CD8-positive, alpha-beta memory T cell (primary cell): ENCODE results near the gene OR6C1. TPM values are rescaled to one million over a fixed set of nuclear protein-coding genes. Genes with fewer than 3 reads are reported as not detected.
"Not testable (repeated sequence)": the region's sequence is repeated elsewhere in the genome, so short reads cannot be mapped to it uniquely, and the experiment has no call there.

Source experiments
- CTCF ChIA-PET: fragments of 350-600 bp; sonication (Branson Sonifier 250); formaldehyde crosslinking; loops from one replicate; lab custom pipeline; 2021; ENCODE audit warnings: antibody characterized with exemption; lab: Charles Lee
- POLR2A ChIA-PET: fragments of 350-600 bp; sonication (Branson Sonifier 250); formaldehyde crosslinking; loops from one replicate; lab custom pipeline; 2021; ENCODE audit warnings: antibody characterized with exemption; lab: Charles Lee
- DNase-seq, 5 donors: peaks; one replicate each; pipeline versions ENCODE4 v3.0.0 to v3.0.0-alpha.2; 2020 to 2022; ENCODE audit warnings: mixed read lengths in 1 of 5
- H3K27ac ChIP-seq: one replicate; pipeline ENCODE4 v1.7.0; 2013; ENCODE audit warnings: low read depth, mild to moderate bottlenecking, low read length, moderate library complexity
- H3K27me3 ChIP-seq: 2 replicates; pipeline ENCODE4 v1.7.0; 2013; ENCODE audit warnings: low read length, mild to moderate bottlenecking; ENCODE audit not compliant: insufficient read depth, poor library complexity, severe bottlenecking
- H3K36me3 ChIP-seq: 2 replicates; pipeline ENCODE4 v1.7.0; 2013; ENCODE audit warnings: mild to moderate bottlenecking, low read length, moderate library complexity; ENCODE audit not compliant: insufficient read depth
- H3K4me1 ChIP-seq: 2 replicates; pipeline ENCODE4 v1.7.0; 2013; ENCODE audit warnings: mild to moderate bottlenecking, low read length, moderate library complexity; ENCODE audit not compliant: insufficient read depth
- H3K4me3 ChIP-seq: 2 replicates; pipeline ENCODE4 v1.7.0; 2013; ENCODE audit warnings: mild to moderate bottlenecking, low read length
- H3K9me3 ChIP-seq: 2 replicates; pipeline ENCODE4 v1.7.0; 2013; ENCODE audit warnings: mild to moderate bottlenecking, low read length
- H3K27ac Mint-ChIP-seq, 8 donors: one replicate each; pipeline ENCODE4 v1.8.0; 2020 to 2021; ENCODE audit warnings: mixed read lengths in 8 of 8, mild to moderate bottlenecking in 6 of 8, inconsistent platforms in 3 of 8, moderate library complexity in 3 of 8
- H3K27me3 Mint-ChIP-seq, 2 donors: one replicate each; pipeline ENCODE4 v1.8.0; 2020 to 2021; ENCODE audit warnings: mixed read lengths in 2 of 2, mild to moderate bottlenecking in 1 of 2, moderate library complexity in 1 of 2
- H3K36me3 Mint-ChIP-seq, 3 donors: one replicate each; pipeline ENCODE4 v1.8.0; 2020 to 2021; ENCODE audit warnings: mixed read lengths in 3 of 3, inconsistent platforms in 1 of 3, mild to moderate bottlenecking in 1 of 3
- H3K4me1 Mint-ChIP-seq, 3 donors: one replicate each; pipeline ENCODE4 v1.8.0; 2020 to 2021; ENCODE audit warnings: mixed read lengths in 3 of 3, inconsistent platforms in 1 of 3, mild to moderate bottlenecking in 1 of 3
- H3K4me3 Mint-ChIP-seq, 7 donors: one replicate each; pipeline ENCODE4 v1.8.0; 2020 to 2021; ENCODE audit warnings: mixed read lengths in 7 of 7, mild to moderate bottlenecking in 6 of 7, moderate library complexity in 4 of 7, inconsistent platforms in 2 of 7
- H3K9me3 Mint-ChIP-seq, 5 donors: one replicate each; pipeline ENCODE4 v1.8.0; 2020 to 2022; ENCODE audit warnings: mixed read lengths in 5 of 5, mild to moderate bottlenecking in 3 of 5, moderate library complexity in 2 of 5, inconsistent platforms in 1 of 5
- polyA plus RNA-seq: library from polyadenylated mRNA; unstranded; fragments of 300-500 nt; fragmentation: Illumina TruSeq; gene quantifications from one replicate; pipeline ENCODE4 v1.2.3, GENCODE V29; 2021
- total RNA-seq, 2 experiments: library from RNA; stranded (reverse); gene quantifications; one replicate each; pipeline ENCODE4 v1.2.3, GENCODE V29; 2021

The OR6C1 gene
- total and polyA plus RNA-seq, 3 experiments from 2014 or later: not detected

- H3K27ac Mint-ChIP-seq, H3K36me3 ChIP-seq, DNase-seq, H3K9me3 ChIP-seq, H3K36me3 Mint-ChIP-seq, H3K4me3 Mint-ChIP-seq, H3K4me1 ChIP-seq, H3K4me3 ChIP-seq, H3K4me1 Mint-ChIP-seq, H3K27ac ChIP-seq, H3K9me3 Mint-ChIP-seq, POLR2A ChIA-PET, H3K27me3 ChIP-seq, CTCF ChIA-PET: not testable (repeated sequence)
- H3K27me3 Mint-ChIP-seq: peaks cover 7 to 38% of the 10 kb centered on the region in 2 donors
Measured at GRCh38 chr12:55355338-55355737, 41.2 kb downstream of the OR6C1 start.

GRCh38 chr12:55362675-55363074, 48.5 kb downstream of the OR6C1 start, which contains the start of gene OR6C75:
OR6C75 (plus strand) TSS chr12:55362975; CDS start chr12:55365111, 2,136 bp downstream.
- no peaks in the 10 kb centered on the region for H3K9me3 ChIP-seq
- no peaks in the 10 kb centered on the region for H3K27me3 ChIP-seq
- H3K4me1 ChIP-seq: no peaks in the 10 kb centered on the region
- Mint-ChIP-seq H3K4me1 (no peaks in the 10 kb centered on the region), H3K27ac (no peak within 1 kb of the TSS), H3K4me3 (no peak within 1 kb of the TSS), H3K36me3 (no peaks in the 10 kb centered on the region), H3K27me3 (peaks cover 6 to 31% of the 10 kb centered on the region in 2 donors), H3K9me3 (peaks cover 0 to 2% (median 0%) of the 10 kb centered on the region in 5 donors)
- H3K36me3 ChIP-seq: no peaks in the 10 kb centered on the region
- H3K4me3 ChIP-seq: no peak within 1 kb of the TSS
- CTCF ChIA-PET: no interaction called here
- DNase-seq: no peak
- POLR2A ChIA-PET: no interaction called here
- H3K27ac ChIP-seq: no peak within 1 kb of the TSS

DNA sequence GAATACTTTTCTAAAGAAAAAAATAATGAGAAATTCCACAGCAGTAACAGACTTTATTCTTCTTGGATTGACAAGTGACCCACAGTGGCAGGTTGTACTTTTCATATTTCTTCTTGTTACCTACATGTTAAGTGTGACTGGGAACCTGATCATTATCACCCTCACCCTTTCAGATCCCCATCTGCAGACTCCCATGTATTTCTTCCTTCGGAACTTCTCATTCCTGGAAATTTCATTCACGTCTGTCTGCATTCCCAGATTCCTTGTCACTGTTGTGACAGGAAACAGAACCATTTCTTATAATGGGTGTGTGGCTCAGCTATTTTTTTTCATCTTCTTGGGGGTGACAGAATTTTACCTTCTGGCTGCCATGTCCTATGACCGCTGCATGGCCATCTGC, 50.9 kb downstream of the OR6C1 start:
- Mint-ChIP-seq H3K27ac (no peak overlapping the region), H3K27me3 (peaks cover 7 to 29% of the 10 kb centered on the region in 2 donors), H3K36me3 (no peaks in the 10 kb centered on the region), H3K4me3 (no peak overlapping the region), H3K4me1 (no peaks in the 10 kb centered on the region), H3K9me3 (peaks cover 0 to 2% (median 0%) of the 10 kb centered on the region in 5 donors)
- H3K4me1 ChIP-seq: no peaks in the 10 kb centered on the region
- no peak overlapping the region for H3K4me3 ChIP-seq
- ChIA-PET CTCF (no interaction called here), POLR2A (no interaction called here)
- no peak for DNase-seq
- no peaks in the 10 kb centered on the region for H3K27me3 ChIP-seq
- H3K9me3 ChIP-seq: no peaks in the 10 kb centered on the region
- no peaks in the 10 kb centered on the region for H3K36me3 ChIP-seq
- no peak overlapping the region for H3K27ac ChIP-seq

Other genes starting within 250 kb of the OR6C1 start
- gene OR9K2, start 187.9 kb upstream of the OR6C1 start, total RNA-seq: not detected
- not detected for gene OR9K2, start 187.9 kb upstream of the OR6C1 start, polyA plus RNA-seq
- gene OR10A7, start 93.3 kb upstream of the OR6C1 start, total RNA-seq: not detected
- gene OR10A7, start 93.3 kb upstream of the OR6C1 start, polyA plus RNA-seq: not detected
- gene OR6C74, start 69.7 kb upstream of the OR6C1 start, total RNA-seq: not detected
- gene OR6C74, start 69.7 kb upstream of the OR6C1 start, polyA plus RNA-seq: not detected
- not detected for gene OR6C6, start 17.8 kb upstream of the OR6C1 start, total RNA-seq
- not detected for gene OR6C6, start 17.8 kb upstream of the OR6C1 start, polyA plus RNA-seq
- not detected for gene OR6C3, start 16.4 kb downstream of the OR6C1 start, total RNA-seq
- gene OR6C3, start 16.4 kb downstream of the OR6C1 start, polyA plus RNA-seq: not detected
- not detected for gene OR6C75, start 48.6 kb downstream of the OR6C1 start, total RNA-seq
- not detected for gene OR6C75, start 48.6 kb downstream of the OR6C1 start, polyA plus RNA-seq
- gene OR6C65, start 86.2 kb downstream of the OR6C1 start, total RNA-seq: not detected
- gene OR6C65, start 86.2 kb downstream of the OR6C1 start, polyA plus RNA-seq: not detected
- not detected for gene OR6C76, start 111.9 kb downstream of the OR6C1 start, total RNA-seq
- not detected for gene OR6C76, start 111.9 kb downstream of the OR6C1 start, polyA plus RNA-seq
- not detected for gene OR6C2, start 129.7 kb downstream of the OR6C1 start, total RNA-seq
- gene OR6C2, start 129.7 kb downstream of the OR6C1 start, polyA plus RNA-seq: not detected
- not detected for gene OR6C70, start 155.8 kb downstream of the OR6C1 start, total RNA-seq
- not detected for gene OR6C70, start 155.8 kb downstream of the OR6C1 start, polyA plus RNA-seq
- gene OR6C68, start 178.0 kb downstream of the OR6C1 start, total RNA-seq: not detected
- not detected for gene OR6C68, start 178.0 kb downstream of the OR6C1 start, polyA plus RNA-seq
- gene OR6C4, start 235.3 kb downstream of the OR6C1 start, total RNA-seq: not detected
- not detected for gene OR6C4, start 235.3 kb downstream of the OR6C1 start, polyA plus RNA-seq